GM19438 (cell line): ENCODE results near the gene FN1.
"Not testable (repeated sequence)": the region's sequence is repeated elsewhere in the genome, so short reads cannot be mapped to it uniquely, and the experiment has no call there.

Experiments used
- ATAC-seq: cut with Tn5 transposase; IDR thresholded peaks from one replicate; pipeline ENCODE4 v1.9.1; 2021; ENCODE audit warnings: low read depth; ENCODE audit not compliant: unreplicated experiment

Gene FN1

GRCh38 chr2:215356948-215357461, 78.9 kb downstream of the FN1 start:
- ATAC-seq, result no peak

- ATAC-seq, result no peak
Observed at GRCh38 chr2:215356334-215356947, 79.4 kb downstream of the FN1 start.

GRCh38 chr2:215355801-215356200, 80.1 kb downstream of the FN1 start:
- no peak for ATAC-seq

- ATAC-seq, result no peak
Observed at GRCh38 chr2:215354771-215355695, 80.8 kb downstream of the FN1 start.

- ATAC-seq, result no peak
Observed at GRCh38 chr2:215352602-215353001, 83.3 kb downstream of the FN1 start.

GRCh38 chr2:215347878-215348277, 88.0 kb downstream of the FN1 start:
- ATAC-seq, result no peak

- ATAC-seq, result no peak
Observed at GRCh38 chr2:215338883-215339679, 96.8 kb downstream of the FN1 start.

- no peak for ATAC-seq
Observed at GRCh38 chr2:215332872-215333595, 102.8 kb downstream of the FN1 start.

- no peak for ATAC-seq
Observed at GRCh38 chr2:215328066-215328465, 107.8 kb downstream of the FN1 start.

GRCh38 chr2:215324811-215325210, 111.1 kb downstream of the FN1 start:
- ATAC-seq, result no peak

GRCh38 chr2:215320679-215321078, 115.2 kb downstream of the FN1 start:
- ATAC-seq, result no peak

GRCh38 chr2:215320102-215320501, 115.8 kb downstream of the FN1 start:
- no peak for ATAC-seq

- ATAC-seq, result no peak
Observed at GRCh38 chr2:215319500-215319899, 116.4 kb downstream of the FN1 start.

- no peak for ATAC-seq
Observed at GRCh38 chr2:215316336-215316735, 119.5 kb downstream of the FN1 start.

- ATAC-seq, result no peak
Observed at GRCh38 chr2:215315301-215315700, 120.6 kb downstream of the FN1 start.

- no peak for ATAC-seq
Observed at GRCh38 chr2:215314896-215315295, 121.0 kb downstream of the FN1 start.

- ATAC-seq, result no peak
Observed at GRCh38 chr2:215313255-215313613, 122.6 kb downstream of the FN1 start.

GRCh38 chr2:215311625-215312396, 124.1 kb downstream of the FN1 start, which contains the start of gene ATIC:
TSS of gene ATIC (plus strand) at chr2:215312059. CDS start at chr2:215312143, 84 bp downstream.
- peak; percentile 98 for ATAC-seq

GRCh38 chr2:215311259-215311624, 124.6 kb downstream of the FN1 start:
- not testable (repeated sequence) for ATAC-seq
